WTC11 (cell line): ENCODE data around the gene KIAA1671.

Source experiments
- CREM ChIP-seq: sonication (generic); formaldehyde crosslinking; IDR thresholded peaks from 2 replicates; pipeline ENCODE4 v1.8.1; 2022; ENCODE audit warnings: mild to moderate bottlenecking, missing genetic modification reagents, moderate library complexity
- CTCF ChIP-seq: fragments of 200-600 bp; IDR thresholded peaks from 2 replicates; pipeline ENCODE4 v1.8.0; 2022; ENCODE audit warnings: antibody characterized with exemption
- IRF1 ChIP-seq: sonication (generic); formaldehyde crosslinking; IDR thresholded peaks from 2 replicates; pipeline ENCODE4 v1.8.0; 2023; ENCODE audit warnings: missing genetic modification reagents
- USF1 ChIP-seq: sonication (generic); formaldehyde crosslinking; IDR thresholded peaks from 2 replicates; pipeline ENCODE4 v1.8.0; 2022; ENCODE audit warnings: mild to moderate bottlenecking, missing genetic modification reagents
- ZNF219 ChIP-seq: sonication (generic); formaldehyde crosslinking; IDR thresholded peaks from 2 replicates; pipeline ENCODE4 v1.8.0; 2023; ENCODE audit warnings: missing genetic modification reagents, mild to moderate bottlenecking, borderline replicate concordance

GRCh38 chr22:25012741-25013143, 60.2 kb downstream of the KIAA1671 start:
- TF ChIP-seq CTCF (no peak), CREM (CRISPR knock-in tag) (no peak), USF1 (no peak), ZNF219 (no peak), IRF1 (CRISPR knock-in tag) (no peak)
